ENCODE data around the gene KLK15.

KLK15 gene, protein sequence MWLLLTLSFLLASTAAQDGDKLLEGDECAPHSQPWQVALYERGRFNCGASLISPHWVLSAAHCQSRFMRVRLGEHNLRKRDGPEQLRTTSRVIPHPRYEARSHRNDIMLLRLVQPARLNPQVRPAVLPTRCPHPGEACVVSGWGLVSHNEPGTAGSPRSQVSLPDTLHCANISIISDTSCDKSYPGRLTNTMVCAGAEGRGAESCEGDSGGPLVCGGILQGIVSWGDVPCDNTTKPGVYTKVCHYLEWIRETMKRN
- total RNA-seq = 0 to 2.1 (median 0) reads per million in 17 experiments

- no peak for DNase-seq
Observed at GRCh38 chr19:50833117-50833801, at the start of gene KLK15. KLK15 (minus strand) TSS chr19:50833574; CDS start chr19:50831492, 2,082 bp downstream.

GRCh38 chr19:50882188-50882587, 48.8 kb upstream of the KLK15 start:
- no peak for DNase-seq

DNA sequence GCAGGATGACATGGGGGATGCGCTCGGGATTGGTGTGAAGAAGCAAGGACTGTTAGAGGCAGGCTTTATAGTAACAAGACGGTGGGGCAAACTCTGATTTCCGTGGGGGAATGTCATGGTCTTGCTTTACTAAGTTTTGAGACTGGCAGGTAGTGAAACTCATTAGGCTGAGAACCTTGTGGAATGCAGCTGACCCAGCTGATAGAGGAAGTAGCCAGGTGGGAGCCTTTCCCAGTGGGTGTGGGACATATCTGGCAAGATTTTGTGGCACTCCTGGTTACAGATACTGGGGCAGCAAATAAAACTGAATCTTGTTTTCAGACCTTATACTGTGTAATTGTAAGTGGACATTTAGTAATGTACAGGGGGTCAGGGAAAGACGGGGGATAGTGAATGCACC, 46.9 kb upstream of the KLK15 start:
- no peak for DNase-seq

DNA sequence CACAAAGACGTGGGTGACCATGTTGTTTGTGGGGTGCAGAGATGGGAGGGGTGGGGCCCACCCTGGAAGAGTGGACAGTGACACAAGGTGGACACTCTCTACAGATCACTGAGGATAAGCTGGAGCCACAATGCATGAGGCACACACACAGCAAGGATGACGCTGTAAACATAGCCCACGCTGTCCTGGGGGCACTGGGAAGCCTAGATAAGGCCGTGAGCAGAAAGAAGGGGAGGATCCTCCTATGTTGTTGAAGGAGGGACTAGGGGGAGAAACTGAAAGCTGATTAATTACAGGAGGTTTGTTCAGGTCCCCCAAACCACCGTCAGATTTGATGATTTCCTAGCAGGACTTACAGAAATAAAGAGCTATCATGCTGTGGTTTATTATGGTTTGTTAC, 45.5 kb upstream of the KLK15 start:
- no peak for DNase-seq

GRCh38 chr19:50877338-50877737, 44.0 kb upstream of the KLK15 start:
- DNase-seq = no peak

GRCh38 chr19:50876456-50876855, 43.1 kb upstream of the KLK15 start:
- no peak for DNase-seq

- DNase-seq = no peak
Observed at GRCh38 chr19:50875795-50876422, 42.5 kb upstream of the KLK15 start.

DNA sequence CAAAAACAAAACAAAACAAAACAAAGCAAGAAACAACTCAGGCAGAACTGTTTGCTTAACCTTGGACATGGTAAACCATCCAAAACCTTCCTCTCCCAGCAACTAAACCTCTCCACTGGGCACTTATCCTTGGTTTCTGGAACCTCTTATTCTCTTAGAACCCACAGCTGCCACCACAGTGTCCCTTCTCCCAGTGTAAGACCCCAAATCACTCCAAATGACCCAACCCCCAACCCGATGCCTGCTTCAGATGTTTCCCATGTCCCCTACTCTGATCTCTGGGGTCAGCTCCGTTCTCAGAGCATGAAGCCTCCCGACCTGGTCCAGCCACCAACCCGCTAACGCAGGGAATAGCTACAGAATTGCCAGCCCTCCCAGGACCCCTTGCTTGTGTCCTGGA, 40.8 kb upstream of the KLK15 start:
- no peak for DNase-seq

DNA sequence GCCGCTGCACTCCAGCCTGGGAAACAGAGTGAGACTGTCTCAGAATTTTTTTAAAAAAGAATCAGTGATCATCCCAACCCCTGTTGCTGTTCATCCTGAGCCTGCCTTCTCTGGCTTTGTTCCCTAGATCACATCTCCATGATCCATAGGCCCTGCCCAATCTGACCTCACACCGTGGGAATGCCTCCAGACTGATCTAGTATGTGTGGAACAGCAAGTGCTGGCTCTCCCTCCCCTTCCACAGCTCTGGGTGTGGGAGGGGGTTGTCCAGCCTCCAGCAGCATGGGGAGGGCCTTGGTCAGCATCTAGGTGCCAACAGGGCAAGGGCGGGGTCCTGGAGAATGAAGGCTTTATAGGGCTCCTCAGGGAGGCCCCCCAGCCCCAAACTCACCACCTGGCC, 39.7 kb upstream of the KLK15 start, which contains the start of gene KLK2:
Gene KLK2 (plus strand): TSS at position 384 of the 400 bp plus-strand sequence. CDS start 35 bp downstream, outside the sequence.
- no peak for DNase-seq

- DNase-seq = peak in 1 of 4 experiments; percentile 5
Observed at GRCh38 chr19:50870417-50871089, 37.2 kb upstream of the KLK15 start.

GRCh38 chr19:50869479-50869878, 36.1 kb upstream of the KLK15 start:
- no peak for DNase-seq

- DNase-seq = no peak
Observed at GRCh38 chr19:50861496-50862286, 28.3 kb upstream of the KLK15 start.

DNA sequence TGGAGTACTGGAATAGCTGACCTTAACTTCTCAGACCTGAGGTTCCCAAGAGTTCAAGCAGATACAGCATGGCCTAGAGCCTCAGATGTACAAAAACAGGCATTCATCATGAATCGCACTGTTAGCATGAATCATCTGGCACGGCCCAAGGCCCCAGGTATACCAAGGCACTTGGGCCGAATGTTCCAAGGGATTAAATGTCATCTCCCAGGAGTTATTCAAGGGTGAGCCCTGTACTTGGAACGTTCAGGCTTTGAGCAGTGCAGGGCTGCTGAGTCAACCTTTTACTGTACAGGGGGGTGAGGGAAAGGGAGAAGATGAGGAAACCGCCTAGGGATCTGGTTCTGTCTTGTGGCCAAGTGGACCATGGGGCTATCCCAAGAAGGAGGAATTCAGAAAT, 27.6 kb upstream of the KLK15 start:
- no peak for DNase-seq

GRCh38 chr19:50859849-50860248, 26.5 kb upstream of the KLK15 start:
- DNase-seq = no peak

GRCh38 chr19:50858886-50859285, 25.5 kb upstream of the KLK15 start:
- no peak for DNase-seq

- no peak for DNase-seq
Observed at GRCh38 chr19:50857366-50857765, 24.0 kb upstream of the KLK15 start.

DNA sequence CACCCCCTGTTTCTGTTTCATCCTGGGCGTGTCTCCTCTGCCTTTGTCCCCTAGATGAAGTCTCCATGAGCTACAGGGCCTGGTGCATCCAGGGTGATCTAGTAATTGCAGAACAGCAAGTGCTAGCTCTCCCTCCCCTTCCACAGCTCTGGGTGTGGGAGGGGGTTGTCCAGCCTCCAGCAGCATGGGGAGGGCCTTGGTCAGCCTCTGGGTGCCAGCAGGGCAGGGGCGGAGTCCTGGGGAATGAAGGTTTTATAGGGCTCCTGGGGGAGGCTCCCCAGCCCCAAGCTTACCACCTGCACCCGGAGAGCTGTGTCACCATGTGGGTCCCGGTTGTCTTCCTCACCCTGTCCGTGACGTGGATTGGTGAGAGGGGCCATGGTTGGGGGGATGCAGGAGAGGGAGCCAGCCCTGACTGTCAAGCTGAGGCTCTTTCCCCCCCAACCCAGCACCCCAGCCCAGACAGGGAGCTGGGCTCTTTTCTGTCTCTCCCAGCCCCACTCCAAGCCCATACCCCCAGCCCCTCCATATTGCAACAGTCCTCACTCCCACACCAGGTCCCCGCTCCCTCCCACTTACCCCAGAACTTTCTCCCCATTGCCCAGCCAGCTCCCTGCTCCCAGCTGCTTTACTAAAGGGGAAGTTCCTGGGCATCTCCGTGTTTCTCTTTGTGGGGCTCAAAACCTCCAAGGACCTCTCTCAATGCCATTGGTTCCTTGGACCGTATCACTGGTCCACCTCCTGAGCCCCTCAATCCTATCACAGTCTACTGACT, 21.4 kb upstream of the KLK15 start, which contains the start of gene KLK3:
Gene KLK3 (plus strand): TSS at position 280 of the 775 bp plus-strand sequence. CDS start 41 bp downstream, at position 321.
- DNase-seq = no peak

DNA sequence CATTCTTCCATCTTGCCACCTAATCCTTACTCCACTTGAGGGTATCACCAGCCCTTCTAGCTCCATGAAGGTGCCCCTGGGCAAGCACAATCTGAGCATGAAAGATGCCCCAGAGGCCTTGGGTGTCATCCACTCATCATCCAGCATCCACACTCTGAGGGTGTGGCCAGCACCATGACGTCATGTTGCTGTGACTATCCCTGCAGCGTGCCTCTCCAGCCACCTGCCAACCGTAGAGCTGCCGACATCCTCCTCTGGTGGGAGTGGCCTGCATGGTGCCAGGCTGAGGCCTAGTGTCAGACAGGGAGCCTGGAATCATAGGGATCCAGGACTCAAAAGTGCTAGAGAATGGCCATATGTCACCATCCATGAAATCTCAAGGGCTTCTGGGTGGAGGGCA, 18.2 kb upstream of the KLK15 start:
- DNase-seq = no peak

DNA sequence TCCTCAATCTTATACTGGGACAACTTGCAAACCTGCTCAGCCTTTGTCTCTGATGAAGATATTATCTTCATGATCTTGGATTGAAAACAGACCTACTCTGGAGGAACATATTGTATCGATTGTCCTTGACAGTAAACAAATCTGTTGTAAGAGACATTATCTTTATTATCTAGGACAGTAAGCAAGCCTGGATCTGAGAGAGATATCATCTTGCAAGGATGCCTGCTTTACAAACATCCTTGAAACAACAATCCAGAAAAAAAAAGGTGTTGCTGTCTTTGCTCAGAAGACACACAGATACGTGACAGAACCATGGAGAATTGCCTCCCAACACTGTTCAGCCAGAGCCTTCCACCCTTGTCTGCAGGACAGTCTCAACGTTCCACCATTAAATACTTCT, 17.4 kb upstream of the KLK15 start:
- no peak for DNase-seq

DNA sequence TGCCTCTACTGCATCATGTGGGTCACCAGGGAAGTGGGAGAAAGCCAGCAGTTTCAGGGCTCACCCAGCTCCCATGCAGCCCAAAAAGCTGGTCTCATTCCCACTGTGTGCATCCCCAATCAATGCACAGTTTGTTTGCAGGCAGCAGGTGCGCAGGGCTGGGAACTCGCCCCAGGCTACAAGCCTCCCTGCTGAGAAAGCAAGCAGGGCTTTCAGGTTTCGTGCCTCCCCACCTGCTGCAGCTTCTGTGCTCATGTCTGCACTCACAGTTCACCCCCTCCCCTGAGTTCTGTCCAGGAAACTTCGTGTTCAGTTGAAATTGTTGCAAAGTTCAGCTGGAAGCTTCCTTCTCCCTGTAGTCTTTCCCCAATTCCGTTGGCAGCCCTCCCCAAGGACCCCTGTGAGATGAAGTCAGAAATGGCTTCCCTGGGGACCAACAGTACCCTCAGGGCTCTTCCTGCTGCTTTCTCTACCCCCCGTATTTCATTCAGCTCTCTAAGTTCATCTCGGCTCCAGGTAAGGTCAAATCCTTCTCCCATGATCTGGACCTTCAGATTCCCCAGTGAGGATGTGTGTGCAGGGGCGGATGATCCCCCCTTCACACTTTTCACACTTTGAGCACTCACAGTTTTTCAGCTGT, 11.0 kb upstream of the KLK15 start:
- DNase-seq = no peak

DNA sequence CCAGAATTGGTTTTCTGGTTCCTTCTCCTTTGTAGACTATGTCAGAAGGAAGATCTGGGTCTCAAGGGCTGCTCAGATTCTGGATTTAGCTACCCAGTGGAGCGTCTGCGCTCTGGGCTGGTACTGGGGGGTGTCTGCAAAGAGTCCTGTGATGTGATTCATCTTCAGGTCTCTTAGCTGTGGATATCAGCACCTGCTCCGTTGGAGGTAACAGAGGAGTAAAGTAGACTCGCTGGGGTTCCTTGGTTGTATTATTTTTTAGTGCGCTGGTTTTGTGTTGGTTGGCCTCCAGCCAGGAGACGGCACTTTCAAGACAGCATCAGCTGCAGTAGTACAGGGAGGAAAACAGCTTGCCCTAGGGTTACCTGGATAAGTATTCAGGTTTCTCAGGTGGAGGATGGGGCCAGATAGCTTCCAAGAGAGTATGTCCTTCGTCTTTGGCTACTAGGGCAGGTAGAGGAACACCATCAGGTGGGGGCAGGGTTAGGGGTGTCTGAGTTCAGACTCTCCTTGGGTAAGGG, 10.4 kb upstream of the KLK15 start:
- DNase-seq = no peak

All from suppressor macrophage (primary cell).